AG04449 (cell line): ENCODE measurements around the gene EIF4G1.

ENCODE experiments used
- CTCF ChIA-PET: fragments of 350-600 bp; formaldehyde crosslinking; extraction: SDS; loops from one replicate; lab custom pipeline; 2021; ENCODE audit warnings: antibody characterized with exemption; lab: Yijun Ruan, JAX
- POLR2A ChIA-PET: fragments of 400-600, 350-600 bp; formaldehyde crosslinking; extraction: SDS; loops from one replicate; lab custom pipeline; 2020; ENCODE audit warnings: antibody characterized with exemption, inconsistent platforms; lab: Yijun Ruan, JAX
- DNase-seq: peaks from one replicate; pipeline ENCODE4 v3.0.0-alpha.2; 2010; ENCODE audit warnings: low read depth, low spot score
- H3K4me3 ChIP-seq: 2 replicates; pipeline ENCODE4 v1.5.1; 2011; ENCODE audit warnings: low read depth, mild to moderate bottlenecking, control low read depth, low read length
- CTCF ChIP-seq: IDR thresholded peaks from one replicate; pipeline ENCODE4 v1.5.1; 2011; ENCODE audit warnings: mild to moderate bottlenecking, moderate library complexity, low read length, control low read depth, inconsistent platforms; ENCODE audit not compliant: insufficient read depth; ENCODE audit errors: missing control alignments

EIF4G1 gene

GRCh38 chr3:184317201-184317600, 2.8 kb downstream of the EIF4G1 start:
- CTCF ChIA-PET = interaction anchor here (1.2 to 1.9 kb wide), 2 partner anchors 11 to 17 kb away, joined by 3 to 6 read pairs; no protein-coding TSS in a partner anchor
- H3K4me3 ChIP-seq = peak overlapping the region; percentile 90
- no peak for TF ChIP-seq CTCF
- DNase-seq = no peak
- POLR2A ChIA-PET = interaction anchor here (0.9 kb wide), 1 partner anchor 141 kb away, joined by 3 read pairs; no protein-coding TSS in a partner anchor

DNA sequence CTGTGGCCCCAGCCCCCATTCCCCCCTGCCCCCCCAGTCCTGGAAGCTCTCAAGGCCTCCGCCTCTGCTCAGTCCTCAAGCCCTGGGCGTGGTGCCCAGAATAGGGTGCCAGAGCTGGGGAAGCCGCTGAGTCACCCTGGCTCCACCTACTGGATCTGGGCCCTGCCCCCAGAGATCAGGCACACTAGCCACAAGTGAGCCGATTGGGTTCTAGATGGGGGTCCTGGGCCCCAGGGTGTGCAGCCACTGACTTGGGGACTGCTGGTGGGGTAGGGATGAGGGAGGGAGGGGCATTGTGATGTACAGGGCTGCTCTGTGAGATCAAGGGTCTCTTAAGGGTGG, 5.7 kb downstream of the EIF4G1 start:
- ChIA-PET POLR2A (interaction anchor here (0.9 to 1.4 kb wide), 6 partner anchors 9 to 49 kb away, joined by 3 to 5 read pairs (median 3); no protein-coding TSS in a partner anchor), CTCF (interaction anchor here (0.6 to 1.5 kb wide), 3 partner anchors 11 to 17 kb away, joined by 3 to 5 read pairs (median 4); no protein-coding TSS in a partner anchor)
- peak overlapping the region; percentile 33 for H3K4me3 ChIP-seq

DNA sequence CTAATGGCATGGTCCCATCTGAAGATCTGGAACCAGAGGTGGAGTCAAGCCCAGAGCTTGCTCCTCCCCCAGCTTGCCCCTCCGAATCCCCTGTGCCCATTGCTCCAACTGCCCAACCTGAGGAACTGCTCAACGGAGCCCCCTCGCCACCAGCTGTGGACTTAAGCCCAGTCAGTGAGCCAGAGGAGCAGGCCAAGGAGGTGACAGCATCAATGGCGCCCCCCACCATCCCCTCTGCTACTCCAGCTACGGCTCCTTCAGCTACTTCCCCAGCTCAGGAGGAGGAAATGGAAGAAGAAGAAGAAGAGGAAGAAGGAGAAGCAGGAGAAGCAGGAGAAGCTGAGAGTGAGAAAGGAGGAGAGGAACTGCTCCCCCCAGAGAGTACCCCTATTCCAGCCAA, 7.3 kb downstream of the EIF4G1 start:
- CTCF ChIA-PET = interaction anchor here (0.6 to 0.8 kb wide), 2 partner anchors 9 to 15 kb away, joined by 3 read pairs; partner anchors contain the start of gene FAM131A
- POLR2A ChIA-PET = interaction anchor here (1.6 kb wide), 1 partner anchor 15 kb away, joined by 5 read pairs; the partner anchor contains the start of gene FAM131A

More for the DNA sequence above, 5.7 kb downstream of the EIF4G1 start:
- DNase-seq = peak; percentile 78
- TF ChIP-seq CTCF = no peak

DNA sequence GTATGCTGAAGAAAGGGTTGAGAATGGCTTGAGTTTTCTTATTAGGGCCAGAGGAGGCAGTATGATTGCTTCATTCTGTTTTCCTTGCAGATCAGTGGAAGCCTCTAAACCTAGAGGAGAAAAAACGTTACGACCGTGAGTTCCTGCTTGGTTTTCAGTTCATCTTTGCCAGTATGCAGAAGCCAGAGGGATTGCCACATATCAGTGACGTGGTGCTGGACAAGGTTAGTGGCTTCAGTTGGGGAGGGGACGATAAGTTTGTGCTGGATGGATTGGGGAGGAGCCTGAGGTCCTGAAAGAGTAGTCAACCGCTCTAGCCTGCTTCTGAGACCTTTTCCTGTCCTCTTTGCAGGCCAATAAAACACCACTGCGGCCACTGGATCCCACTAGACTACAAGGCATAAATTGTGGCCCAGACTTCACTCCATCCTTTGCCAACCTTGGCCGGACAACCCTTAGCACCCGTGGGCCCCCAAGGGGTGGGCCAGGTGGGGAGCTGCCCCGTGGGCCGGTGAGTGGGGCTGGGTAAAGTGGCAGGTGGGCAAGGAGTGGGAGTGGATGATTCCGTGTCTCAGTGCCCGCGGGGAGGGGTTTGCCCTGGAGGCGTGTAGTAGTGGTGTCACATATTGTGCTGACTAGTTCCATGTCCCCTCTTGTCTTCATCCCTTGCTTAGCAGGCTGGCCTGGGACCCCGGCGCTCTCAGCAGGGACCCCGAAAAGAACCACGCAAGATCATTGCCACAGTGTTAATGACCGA, 8.5 kb downstream of the EIF4G1 start:
- no peak for DNase-seq
- TF ChIP-seq CTCF = no peak
- H3K4me3 ChIP-seq = no peak overlapping the region
- CTCF ChIA-PET = no interaction called here
- POLR2A ChIA-PET = no interaction called here

More for the DNA sequence above, 7.3 kb downstream of the EIF4G1 start:
- no peak for DNase-seq
- no peak for TF ChIP-seq CTCF
- H3K4me3 ChIP-seq = no peak overlapping the region

DNA sequence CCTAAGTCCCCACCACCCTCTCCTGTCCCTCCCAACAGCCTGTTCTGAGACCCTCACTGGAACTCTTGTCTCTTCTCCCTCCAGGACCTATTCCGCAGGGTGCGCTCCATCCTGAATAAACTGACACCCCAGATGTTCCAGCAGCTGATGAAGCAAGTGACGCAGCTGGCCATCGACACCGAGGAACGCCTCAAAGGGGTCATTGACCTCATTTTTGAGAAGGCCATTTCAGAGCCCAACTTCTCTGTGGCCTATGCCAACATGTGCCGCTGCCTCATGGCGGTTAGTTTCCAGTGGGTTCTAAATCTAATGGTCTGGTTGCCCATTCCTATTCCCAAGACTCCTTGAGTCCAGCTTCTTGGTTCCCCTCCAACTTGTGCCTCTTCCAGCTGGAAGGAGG, 9.3 kb downstream of the EIF4G1 start:
- TF ChIP-seq CTCF = no peak
- POLR2A ChIA-PET = interaction anchor here (1.1 kb wide), 1 partner anchor 12 kb away, joined by 3 read pairs; no protein-coding TSS in a partner anchor

DNA sequence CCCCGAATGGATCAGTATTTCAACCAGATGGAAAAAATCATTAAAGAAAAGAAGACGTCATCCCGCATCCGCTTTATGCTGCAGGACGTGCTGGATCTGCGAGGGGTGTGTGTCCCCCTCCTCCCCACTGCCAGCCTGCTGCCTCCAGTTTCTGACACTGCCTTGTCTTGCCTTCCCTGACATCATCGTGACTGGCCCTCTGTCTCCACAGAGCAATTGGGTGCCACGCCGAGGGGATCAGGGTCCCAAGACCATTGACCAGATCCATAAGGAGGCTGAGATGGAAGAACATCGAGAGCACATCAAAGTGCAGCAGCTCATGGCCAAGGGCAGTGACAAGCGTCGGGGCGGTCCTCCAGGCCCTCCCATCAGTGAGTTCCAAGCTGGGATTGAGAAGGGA, 10.9 kb downstream of the EIF4G1 start:
- ChIA-PET CTCF (no interaction called here), POLR2A (interaction anchor here (0.6 kb wide), 1 partner anchor 22 kb away, joined by 3 read pairs; no protein-coding TSS in a partner anchor)
- DNase-seq = no peak
- TF ChIP-seq CTCF = no peak
- H3K4me3 ChIP-seq = no peak overlapping the region

More for the DNA sequence above, 9.3 kb downstream of the EIF4G1 start:
- H3K4me3 ChIP-seq = no peak overlapping the region
- DNase-seq = no peak
- CTCF ChIA-PET = no interaction called here
